WTC11 (cell line): ENCODE data around the gene RADIL. TPM values are rescaled to one million over a fixed set of nuclear protein-coding genes. Genes with fewer than 3 reads are reported as not detected.

ENCODE experiments used
- ATAC-seq: fragments of 200-7000 bp; cut with Tn5 transposase; 2 replicates; pipeline ENCODE4 v1.10.0; 2021; ENCODE audit warnings: mild to moderate bottlenecking, moderate library complexity
- CTCF ChIA-PET: fragments of 300-600 bp; sonication (Branson Sonifier 250); formaldehyde crosslinking; loops from one replicate; lab custom pipeline; 2021; ENCODE audit warnings: antibody characterized with exemption; lab: Charles Lee
- POLR2A ChIA-PET: fragments of 350-600 bp; sonication (Branson Sonifier 250); formaldehyde crosslinking; loops from one replicate; lab custom pipeline; 2021; ENCODE audit warnings: antibody characterized with exemption; lab: Charles Lee
- DNase-seq: peaks from one replicate; pipeline ENCODE4 v3.0.0; 2021; ENCODE audit warnings: low spot score
- H3K27ac Mint-ChIP-seq: 2 replicates; pipeline ENCODE4 v1.8.0; 2021; ENCODE audit warnings: mixed read lengths
- H3K27me3 Mint-ChIP-seq: 2 replicates; pipeline ENCODE4 v1.8.0; 2021; ENCODE audit warnings: low read depth, mild to moderate bottlenecking, moderate library complexity, mixed read lengths
- H3K36me3 Mint-ChIP-seq: 2 replicates; pipeline ENCODE4 v1.8.0; 2021; ENCODE audit warnings: mixed read lengths
- H3K4me1 Mint-ChIP-seq: 2 replicates; pipeline ENCODE4 v1.8.0; 2022; ENCODE audit warnings: mixed read lengths
- H3K4me3 Mint-ChIP-seq: 2 replicates; pipeline ENCODE4 v1.8.0; 2021; ENCODE audit warnings: mild to moderate bottlenecking, moderate library complexity, mixed read lengths
- H3K9me3 Mint-ChIP-seq: 2 replicates; pipeline ENCODE4 v1.8.0; 2021; ENCODE audit warnings: mixed read lengths
- ATF6 ChIP-seq: sonication (generic); formaldehyde crosslinking; IDR thresholded peaks from 2 replicates; pipeline ENCODE4 v1.8.1; 2023; ENCODE audit warnings: mild to moderate bottlenecking, missing genetic modification reagents
- CBFB ChIP-seq: sonication (generic); formaldehyde crosslinking; IDR thresholded peaks from 2 replicates; pipeline ENCODE4 v1.8.1; 2022; ENCODE audit warnings: mild to moderate bottlenecking, low read depth, missing genetic modification reagents
- CREM ChIP-seq: sonication (generic); formaldehyde crosslinking; IDR thresholded peaks from 2 replicates; pipeline ENCODE4 v1.8.1; 2022; ENCODE audit warnings: mild to moderate bottlenecking, missing genetic modification reagents, moderate library complexity
- ELF4 ChIP-seq: sonication (generic); formaldehyde crosslinking; IDR thresholded peaks from 2 replicates; pipeline ENCODE4 v1.8.1; 2022; ENCODE audit warnings: low read depth, mild to moderate bottlenecking, moderate library complexity, missing genetic modification reagents
- ETV6 ChIP-seq: sonication (generic); formaldehyde crosslinking; IDR thresholded peaks from 2 replicates; pipeline ENCODE4 v1.8.1; 2022; ENCODE audit warnings: mild to moderate bottlenecking, missing genetic modification reagents
- FOXJ3 ChIP-seq: sonication (generic); formaldehyde crosslinking; IDR thresholded peaks from 2 replicates; pipeline ENCODE4 v1.9.0; 2021; ENCODE audit warnings: missing genetic modification reagents, mild to moderate bottlenecking, borderline replicate concordance
- GABPB1 ChIP-seq: sonication (generic); formaldehyde crosslinking; IDR thresholded peaks from 2 replicates; pipeline ENCODE4 v1.8.1; 2023; ENCODE audit warnings: mild to moderate bottlenecking, missing genetic modification reagents
- HMGA2 ChIP-seq: fragments of 250-450 bp; sonication (Bioruptor Pico); IDR thresholded peaks from 2 replicates; pipeline ENCODE4 v1.4.0; 2021; ENCODE audit warnings: mild to moderate bottlenecking, moderate library complexity
- HMGXB4 ChIP-seq: sonication (generic); formaldehyde crosslinking; IDR thresholded peaks from 2 replicates; pipeline ENCODE4 v1.8.1; 2023; ENCODE audit warnings: mild to moderate bottlenecking, moderate library complexity, missing genetic modification reagents
- NR3C1 ChIP-seq: sonication (generic); formaldehyde crosslinking; conservative IDR thresholded peaks from 2 replicates; pipeline ENCODE4 v1.8.1; 2023; ENCODE audit warnings: low read depth, mild to moderate bottlenecking, missing genetic modification reagents
- OVOL2 ChIP-seq: fragments of 250-450 bp; sonication (Bioruptor Pico); IDR thresholded peaks from 2 replicates; pipeline ENCODE4 v1.9.0; 2021; ENCODE audit warnings: mild to moderate bottlenecking, borderline replicate concordance
- PRDM15 ChIP-seq: sonication (generic); formaldehyde crosslinking; IDR thresholded peaks from 2 replicates; pipeline ENCODE4 v1.8.0; 2022; ENCODE audit warnings: missing genetic modification reagents
- PRRX2 ChIP-seq: fragments of 250-450 bp; sonication (Bioruptor Pico); IDR thresholded peaks from 2 replicates; pipeline ENCODE4 v1.8.0; 2021; ENCODE audit warnings: mild to moderate bottlenecking
- RORB ChIP-seq: fragments of 250-450 bp; sonication (Bioruptor Pico); IDR thresholded peaks from 2 replicates; pipeline ENCODE4 v1.9.0; 2021; ENCODE audit warnings: mild to moderate bottlenecking
- SP1 ChIP-seq: sonication (generic); formaldehyde crosslinking; conservative IDR thresholded peaks from 2 replicates; pipeline ENCODE4 v1.8.1; 2022; ENCODE audit warnings: missing genetic modification reagents
- TP53 ChIP-seq: sonication (generic); formaldehyde crosslinking; IDR thresholded peaks from 2 replicates; pipeline ENCODE4 v1.8.1; 2023; ENCODE audit warnings: mild to moderate bottlenecking, missing genetic modification reagents
- ZNF232 ChIP-seq: sonication (generic); formaldehyde crosslinking; IDR thresholded peaks from 2 replicates; pipeline ENCODE4 v1.8.0; 2022; ENCODE audit warnings: mild to moderate bottlenecking, missing genetic modification reagents
- ZSCAN18 ChIP-seq: fragments of 250-450 bp; sonication (Bioruptor Pico); IDR thresholded peaks from 2 replicates; pipeline ENCODE4 v2.1.2; 2022; ENCODE audit warnings: mild to moderate bottlenecking, moderate library complexity
- total RNA-seq: library from RNA; stranded (reverse); gene quantifications from 3 replicates; pipeline ENCODE4 v1.2.3, GENCODE V29; 2021
- TF ChIP-seq, protein P1 (sequence below): sonication (generic); formaldehyde crosslinking; IDR thresholded peaks from 2 replicates; pipeline ENCODE4 v1.8.1; 2022; ENCODE audit warnings: missing genetic modification reagents, borderline replicate concordance

RADIL gene
- total RNA-seq, 1 experiment from 2014 or later, result 11.1 TPM

DNA sequence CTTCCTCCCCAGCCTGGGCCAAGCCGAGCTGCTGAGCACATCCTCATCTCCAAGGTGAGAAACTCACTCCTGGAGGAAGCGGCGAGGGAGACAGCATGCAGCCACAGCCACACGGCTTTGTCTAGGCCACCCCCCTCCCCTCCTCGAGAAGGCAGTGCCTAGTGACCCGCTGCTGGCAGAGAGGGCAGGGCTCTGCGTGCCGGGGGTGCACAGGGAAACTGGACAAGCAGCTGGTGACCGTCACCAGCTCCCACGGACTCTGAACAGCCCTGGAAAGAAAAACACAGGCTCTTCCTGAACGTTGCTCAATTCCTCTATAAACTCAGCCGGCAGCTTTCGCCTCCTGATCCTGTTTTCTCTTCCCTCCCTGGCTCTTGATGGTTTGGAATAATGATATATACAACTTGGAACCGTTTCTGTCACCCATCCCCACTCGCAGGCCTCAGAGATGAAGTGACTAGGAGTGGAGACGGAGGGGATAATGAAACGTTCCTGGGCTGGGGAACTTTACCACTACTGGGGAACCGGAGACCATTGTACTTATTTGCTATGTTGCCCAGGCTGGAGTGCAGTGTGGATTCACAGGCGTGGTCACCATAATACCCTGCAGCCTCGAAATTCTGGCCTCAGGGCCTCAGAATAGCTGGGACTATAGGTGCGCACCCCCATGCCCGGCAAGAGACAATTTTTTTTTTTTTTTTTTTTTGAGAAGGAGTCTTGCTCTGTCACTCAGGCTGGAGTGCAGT lies 41.0 kb downstream of the RADIL start:
- no peak overlapping the region for H3K27ac Mint-ChIP-seq
- H3K9me3 Mint-ChIP-seq, result no peaks in the 10 kb centered on the region
- POLR2A ChIA-PET, result no interaction called here
- TF ChIP-seq ZSCAN18 (CRISPR knock-in tag), result no peak
- TF ChIP-seq CBFB, result no peak
- TF ChIP-seq ZNF232 (CRISPR knock-in tag), result no peak
- no peak for TF ChIP-seq SP1
- TF ChIP-seq, protein P1, sequence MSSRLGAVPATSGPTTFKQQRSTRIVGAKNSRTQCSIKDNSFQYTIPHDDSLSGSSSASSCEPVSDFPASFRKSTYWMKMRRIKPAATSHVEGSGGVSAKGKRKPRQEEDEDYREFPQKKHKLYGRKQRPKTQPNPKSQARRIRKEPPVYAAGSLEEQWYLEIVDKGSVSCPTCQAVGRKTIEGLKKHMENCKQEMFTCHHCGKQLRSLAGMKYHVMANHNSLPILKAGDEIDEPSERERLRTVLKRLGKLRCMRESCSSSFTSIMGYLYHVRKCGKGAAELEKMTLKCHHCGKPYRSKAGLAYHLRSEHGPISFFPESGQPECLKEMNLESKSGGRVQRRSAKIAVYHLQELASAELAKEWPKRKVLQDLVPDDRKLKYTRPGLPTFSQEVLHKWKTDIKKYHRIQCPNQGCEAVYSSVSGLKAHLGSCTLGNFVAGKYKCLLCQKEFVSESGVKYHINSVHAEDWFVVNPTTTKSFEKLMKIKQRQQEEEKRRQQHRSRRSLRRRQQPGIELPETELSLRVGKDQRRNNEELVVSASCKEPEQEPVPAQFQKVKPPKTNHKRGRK, result no peak
- no peak for TF ChIP-seq TP53
- TF ChIP-seq PRRX2, result no peak
- no peaks in the 10 kb centered on the region for H3K36me3 Mint-ChIP-seq
- no peak overlapping the region for H3K4me3 Mint-ChIP-seq
- CTCF ChIA-PET, result interaction anchor here (0.7 to 1.4 kb wide), 3 partner anchors 12 to 201 kb away, joined by 4 to 7 read pairs (median 5); partner anchors contain the start of gene RADIL
- no peak for ATAC-seq
- DNase-seq, result no peak
- H3K27me3 Mint-ChIP-seq, result no peaks in the 10 kb centered on the region
- peaks cover 7% of the 10 kb centered on the region; the same call in 1 of the 2 replicates for H3K4me1 Mint-ChIP-seq

DNA sequence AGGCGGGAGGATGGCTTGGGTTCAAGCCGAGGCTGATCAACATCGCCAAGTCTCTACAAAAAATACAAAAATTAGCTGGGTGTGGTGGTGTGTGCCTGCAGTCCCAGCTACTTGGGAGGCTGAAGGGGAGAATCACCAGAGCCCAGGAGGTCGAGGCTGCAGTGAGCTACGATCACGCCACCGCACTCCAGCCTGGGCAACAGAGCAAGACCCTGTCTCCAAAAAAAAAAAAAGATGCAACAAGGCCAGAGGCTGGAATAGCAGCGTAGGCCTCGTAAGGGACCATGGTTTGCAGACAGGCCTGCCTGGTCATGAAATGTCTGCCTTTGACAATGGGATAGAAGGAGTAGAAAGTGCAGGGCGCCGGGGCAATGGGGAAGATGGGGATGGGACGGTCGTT lies 41.7 kb downstream of the RADIL start:
- ChIA-PET CTCF (interaction anchor here (0.8 to 1.4 kb wide), 2 partner anchors 12 to 42 kb away, joined by 5 to 7 read pairs; partner anchors contain the start of gene RADIL), POLR2A (interaction anchor here (0.7 kb wide), 1 partner anchor 1345 kb away, joined by 6 read pairs; no protein-coding TSS in a partner anchor)
- Mint-ChIP-seq H3K9me3 (no peaks in the 10 kb centered on the region), H3K4me1 (peaks cover 9% of the 10 kb centered on the region; the same call in 1 of the 2 replicates), H3K27me3 (no peaks in the 10 kb centered on the region), H3K4me3 (no peak overlapping the region), H3K36me3 (no peaks in the 10 kb centered on the region), H3K27ac (no peak overlapping the region)
- TF ChIP-seq OVOL2 (CRISPR knock-in tag) (no peak), CREM (no peak), GABPB1 (CRISPR knock-in tag) (no peak), RORB (CRISPR knock-in tag) (no peak), PRDM15 (CRISPR knock-in tag) (no peak), ETV6 (CRISPR knock-in tag) (no peak), HMGA2 (CRISPR knock-in tag) (no peak), PRRX2 (no peak), TP53 (no peak), ATF6 (CRISPR knock-in tag) (no peak), ELF4 (CRISPR knock-in tag) (no peak), FOXJ3 (CRISPR knock-in tag) (no peak), NR3C1 (no peak), HMGXB4 (CRISPR knock-in tag) (no peak)
- TF ChIP-seq, protein P1, result no peak
- ATAC-seq, result no peak
- DNase-seq, result no peak
